GM13977 (cell line): Measurements from ENCODE around the gene DENND1A.

Experiments used
- DNase-seq: peaks from one replicate; pipeline ENCODE4 v3.0.0; 2012; ENCODE audit warnings: low spot score
- CTCF ChIP-seq: IDR thresholded peaks from 2 replicates; pipeline ENCODE4 v1.5.1; 2012; ENCODE audit warnings: mild to moderate bottlenecking, control low read depth; ENCODE audit not compliant: insufficient read depth; ENCODE audit errors: extremely low read depth, missing control alignments
- in situ Hi-C: fragments of 300-500 bp; cut with MboI; formaldehyde crosslinking; loops from one replicate; pipeline ENCODE4 v1.12.0; 2022; ENCODE audit warnings: low sequenced_read_pairs, low pct_unique_long_range_greater_than_20kb, mixed read lengths, inconsistent platforms; ENCODE audit not compliant: unreplicated experiment

Gene DENND1A

GRCh38 chr9:123775289-123776284 lies 154.3 kb downstream of the DENND1A start:
- DNase-seq, result no peak
- TF ChIP-seq CTCF, result no peak
- in situ Hi-C loops, result no loop called here

GRCh38 chr9:123773783-123774182 lies 156.1 kb downstream of the DENND1A start:
- in situ Hi-C loops, result no loop called here
- DNase-seq, result no peak

GRCh38 chr9:123772967-123773366 lies 157.0 kb downstream of the DENND1A start:
- no peak for TF ChIP-seq CTCF
- in situ Hi-C loops, result no loop called here
- no peak for DNase-seq

More at GRCh38 chr9:123773783-123774182, 156.1 kb downstream of the DENND1A start:
- TF ChIP-seq CTCF, result no peak

GRCh38 chr9:123772374-123772773 lies 157.6 kb downstream of the DENND1A start:
- DNase-seq, result no peak
- in situ Hi-C loops, result no loop called here
- no peak for TF ChIP-seq CTCF

GRCh38 chr9:123771690-123772089 lies 158.2 kb downstream of the DENND1A start:
- DNase-seq, result no peak
- no peak for TF ChIP-seq CTCF
- in situ Hi-C loops, result no loop called here

GRCh38 chr9:123769719-123770118 lies 160.2 kb downstream of the DENND1A start:
- in situ Hi-C loops, result no loop called here
- DNase-seq, result no peak
- TF ChIP-seq CTCF, result no peak
